ENCODE measurements around the gene YOD1. TPM values are rescaled to one million over a fixed set of nuclear protein-coding genes. Genes with fewer than 3 reads are reported as not detected.

Gene YOD1
- total RNA-seq, 1 donor from 2014 or later = 4.2 TPM

DNA sequence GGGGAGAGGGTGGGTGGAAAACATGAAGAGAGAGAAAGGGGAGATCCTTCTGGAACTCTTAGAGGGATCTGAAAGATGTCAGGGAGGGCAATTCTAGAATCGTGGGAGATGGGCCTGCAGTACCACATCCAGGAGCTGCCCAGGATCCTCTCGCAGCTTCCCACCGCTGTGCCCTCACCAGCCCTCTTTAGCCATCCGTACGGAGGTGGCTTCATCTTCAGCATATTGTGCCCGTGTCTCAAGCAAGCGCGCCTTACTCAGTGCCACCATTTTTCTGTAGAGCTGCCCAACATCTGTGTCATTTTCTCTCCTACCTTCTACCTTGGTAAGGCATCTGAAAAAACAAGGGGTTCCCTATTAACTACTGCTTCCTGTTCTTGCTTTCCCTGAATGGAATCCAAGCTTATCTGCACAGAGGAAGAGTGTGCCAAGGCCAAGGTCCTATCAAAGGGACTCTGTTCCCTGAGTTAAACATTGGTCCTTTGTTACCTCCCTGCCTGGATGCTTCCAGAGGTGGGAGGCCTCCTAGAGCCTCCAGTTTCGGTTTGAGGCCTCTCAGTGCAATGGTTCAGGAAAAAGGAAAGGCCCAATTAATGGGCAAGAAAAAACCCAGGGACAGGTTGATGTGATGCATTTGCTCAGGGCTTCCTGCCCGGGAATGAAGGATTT lies 41.7 kb downstream of the YOD1 start:
- TF ChIP-seq, protein P1, sequence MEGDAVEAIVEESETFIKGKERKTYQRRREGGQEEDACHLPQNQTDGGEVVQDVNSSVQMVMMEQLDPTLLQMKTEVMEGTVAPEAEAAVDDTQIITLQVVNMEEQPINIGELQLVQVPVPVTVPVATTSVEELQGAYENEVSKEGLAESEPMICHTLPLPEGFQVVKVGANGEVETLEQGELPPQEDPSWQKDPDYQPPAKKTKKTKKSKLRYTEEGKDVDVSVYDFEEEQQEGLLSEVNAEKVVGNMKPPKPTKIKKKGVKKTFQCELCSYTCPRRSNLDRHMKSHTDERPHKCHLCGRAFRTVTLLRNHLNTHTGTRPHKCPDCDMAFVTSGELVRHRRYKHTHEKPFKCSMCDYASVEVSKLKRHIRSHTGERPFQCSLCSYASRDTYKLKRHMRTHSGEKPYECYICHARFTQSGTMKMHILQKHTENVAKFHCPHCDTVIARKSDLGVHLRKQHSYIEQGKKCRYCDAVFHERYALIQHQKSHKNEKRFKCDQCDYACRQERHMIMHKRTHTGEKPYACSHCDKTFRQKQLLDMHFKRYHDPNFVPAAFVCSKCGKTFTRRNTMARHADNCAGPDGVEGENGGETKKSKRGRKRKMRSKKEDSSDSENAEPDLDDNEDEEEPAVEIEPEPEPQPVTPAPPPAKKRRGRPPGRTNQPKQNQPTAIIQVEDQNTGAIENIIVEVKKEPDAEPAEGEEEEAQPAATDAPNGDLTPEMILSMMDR (IDR thresholded peaks at IDR 0.05; ENCODE audit: borderline replicate concordance) = no peak
- H3K4me3 ChIP-seq = no peak overlapping the region
- H3K36me3 ChIP-seq = no peaks in the 10 kb centered on the region
- H3K27me3 ChIP-seq (ENCODE audit: low read depth) = peaks cover 8% of the 10 kb centered on the region
- intact Hi-C loops (cut with micrococcal nuclease) = no loop called here
- H3K4me1 ChIP-seq = peaks cover 10% of the 10 kb centered on the region
- no peak overlapping the region for H3K27ac ChIP-seq (replicated peaks)
- DNase-seq = no peak
- H3K9me3 ChIP-seq (replicated peaks) = no peaks in the 10 kb centered on the region

DNA sequence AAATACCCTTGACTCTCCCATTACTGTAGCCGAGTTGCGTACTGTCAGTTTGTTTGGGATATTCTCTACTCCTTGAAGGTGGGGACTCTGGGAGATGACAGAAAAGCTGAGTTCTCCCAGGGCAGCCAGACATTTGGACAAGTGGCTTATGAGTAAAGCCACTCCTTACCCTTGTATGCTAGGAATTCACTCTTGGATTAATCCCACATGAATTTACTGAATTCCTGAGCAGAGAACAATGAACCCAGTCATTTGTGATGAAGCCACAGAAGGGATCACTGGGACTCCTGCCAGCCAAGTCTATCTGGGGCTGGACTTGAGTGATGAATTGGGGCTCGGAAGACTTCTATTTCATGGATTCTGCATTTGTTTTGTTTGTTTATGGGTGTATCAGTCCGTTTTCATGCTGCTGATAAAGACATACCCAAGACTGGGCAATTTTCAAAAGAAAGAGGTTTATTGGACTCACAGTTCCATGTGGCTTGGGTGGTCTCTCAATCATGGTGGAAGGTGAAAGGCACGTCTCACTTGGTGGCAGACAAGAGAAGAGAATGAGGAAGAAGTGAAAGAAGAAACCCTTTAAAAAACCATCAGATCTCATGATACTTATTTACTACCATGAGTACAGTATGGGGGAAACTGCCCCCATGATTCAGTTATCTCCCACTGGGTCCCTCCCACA lies 43.5 kb downstream of the YOD1 start:
- intact Hi-C loops (cut with micrococcal nuclease) = no loop called here
- Histone ChIP-seq H3K4me3 (no peak overlapping the region), H3K27me3 (ENCODE audit: low read depth) (peaks cover 4% of the 10 kb centered on the region), H3K9me3 (replicated peaks) (no peaks in the 10 kb centered on the region), H3K4me1 (peaks cover 10% of the 10 kb centered on the region), H3K27ac (replicated peaks) (no peak overlapping the region), H3K36me3 (no peaks in the 10 kb centered on the region)
- TF ChIP-seq, protein P1 (IDR thresholded peaks at IDR 0.05; ENCODE audit: borderline replicate concordance) = no peak
- no peak for DNase-seq

DNA sequence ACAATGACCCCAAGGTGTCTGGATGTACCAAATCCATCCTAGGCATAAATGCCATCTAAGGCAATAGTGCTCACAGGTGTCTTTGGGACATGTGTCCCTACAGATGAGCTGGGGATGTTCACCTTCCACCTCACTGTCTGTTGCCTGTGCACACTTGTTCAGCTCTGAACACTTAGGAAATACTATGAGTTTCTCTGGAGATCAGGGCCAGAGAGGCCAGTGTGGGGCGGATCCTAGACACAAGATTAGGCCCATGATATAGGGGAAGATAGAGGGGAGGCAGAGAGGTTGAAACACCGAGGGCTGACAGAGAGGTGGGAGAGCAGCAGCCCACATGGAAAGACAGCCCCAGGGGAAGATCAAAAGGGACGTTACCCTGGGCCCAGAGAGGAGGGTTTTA lies 44.1 kb downstream of the YOD1 start:
- intact Hi-C loops (cut with micrococcal nuclease) = no loop called here
- Histone ChIP-seq H3K27ac (replicated peaks) (no peak overlapping the region), H3K9me3 (replicated peaks) (no peaks in the 10 kb centered on the region), H3K4me3 (no peak overlapping the region), H3K4me1 (peaks cover 10% of the 10 kb centered on the region), H3K36me3 (no peaks in the 10 kb centered on the region), H3K27me3 (ENCODE audit: low read depth) (peaks cover 4% of the 10 kb centered on the region)
- no peak for DNase-seq
- TF ChIP-seq, protein P1 (IDR thresholded peaks at IDR 0.05; ENCODE audit: borderline replicate concordance) = no peak

DNA sequence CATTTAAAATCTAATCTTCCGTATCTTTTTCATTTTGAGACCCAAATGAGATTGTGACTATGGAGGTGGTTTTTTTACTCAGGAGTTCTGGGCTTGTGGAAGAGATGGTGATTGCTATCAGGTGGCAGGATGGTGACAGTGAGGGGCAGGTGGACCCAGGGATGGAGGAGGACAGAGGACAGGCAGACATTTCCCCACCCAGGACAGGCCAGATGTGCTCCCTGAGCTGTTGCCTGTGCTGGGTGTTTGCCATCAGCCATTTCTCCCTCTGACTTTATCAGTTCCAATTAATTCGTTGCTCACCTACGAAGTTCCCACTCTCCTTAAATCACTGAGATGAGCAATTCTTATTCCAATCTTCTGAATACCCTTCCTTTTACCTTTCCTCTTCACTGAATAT lies 44.9 kb downstream of the YOD1 start:
- Histone ChIP-seq H3K27me3 (ENCODE audit: low read depth) (peaks cover 4% of the 10 kb centered on the region), H3K36me3 (no peaks in the 10 kb centered on the region), H3K4me3 (no peak overlapping the region), H3K27ac (replicated peaks) (no peak overlapping the region), H3K9me3 (replicated peaks) (no peaks in the 10 kb centered on the region), H3K4me1 (peaks cover 10% of the 10 kb centered on the region)
- intact Hi-C loops (cut with micrococcal nuclease) = no loop called here
- no peak for DNase-seq
- TF ChIP-seq, protein P1 (IDR thresholded peaks at IDR 0.05; ENCODE audit: borderline replicate concordance) = no peak

DNA sequence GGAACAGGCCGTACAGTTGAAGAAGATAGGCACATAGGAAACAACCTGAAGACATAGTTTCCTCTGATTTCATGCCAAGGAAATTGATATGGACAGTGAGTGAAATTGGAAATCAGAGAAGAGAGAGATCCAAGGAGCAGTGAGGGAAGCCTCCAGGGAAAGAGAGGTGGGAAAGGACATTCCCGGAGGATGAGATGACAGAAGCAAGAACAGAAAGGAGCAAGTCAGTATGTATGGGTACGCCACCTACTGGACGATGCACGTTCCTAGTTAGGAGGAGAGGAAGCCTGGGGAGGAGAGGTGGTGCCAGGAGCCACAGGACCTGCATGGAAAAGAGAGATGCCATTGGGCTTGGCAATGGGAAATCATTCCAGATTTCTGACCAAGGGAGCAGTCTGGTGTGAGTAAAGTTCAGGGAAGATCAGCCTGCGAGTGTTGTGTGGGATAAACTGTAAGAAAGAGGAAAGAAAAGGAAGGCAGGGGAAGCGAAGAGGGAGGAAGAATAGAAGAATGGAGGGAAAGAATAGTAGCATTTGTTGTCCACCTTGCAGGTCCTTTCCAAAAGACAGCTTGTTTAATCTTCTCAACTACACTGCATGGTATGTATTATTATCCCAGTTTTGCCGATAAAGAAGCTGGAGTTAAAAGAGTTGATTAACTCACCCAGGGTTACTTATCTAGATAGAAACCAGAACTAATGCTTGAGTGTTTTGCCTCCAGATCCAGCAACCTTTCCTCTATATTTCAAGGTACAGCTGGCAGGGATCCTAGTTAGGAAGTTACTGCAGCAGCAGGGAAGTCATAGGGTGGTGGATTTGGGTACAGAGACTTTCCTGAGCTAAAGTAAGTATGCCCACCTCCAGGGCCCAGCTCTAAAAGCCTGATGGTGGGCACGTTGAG lies 45.8 kb downstream of the YOD1 start:
- H3K4me1 ChIP-seq = peaks cover 10% of the 10 kb centered on the region
- no peaks in the 10 kb centered on the region for H3K36me3 ChIP-seq
- H3K27ac ChIP-seq (replicated peaks) = no peak overlapping the region
- TF ChIP-seq, protein P1 (IDR thresholded peaks at IDR 0.05; ENCODE audit: borderline replicate concordance) = peak; percentile 71
- H3K4me3 ChIP-seq = no peak overlapping the region
- H3K27me3 ChIP-seq (ENCODE audit: low read depth) = peaks cover 4% of the 10 kb centered on the region
- DNase-seq = no peak
- no peaks in the 10 kb centered on the region for H3K9me3 ChIP-seq (replicated peaks)
- intact Hi-C loops (cut with micrococcal nuclease) = no loop called here
